NCI-H146 (cell line): ENCODE measurements around the gene TIGD6.

Experiments used
- DNase-seq: peaks from one replicate; lab custom pipeline; 2025; lab: John Stamatoyannopoulos, UW

Gene TIGD6

GRCh38 chr5:150016537-150016936 lies 16.1 kb upstream of the TIGD6 start:
- DNase-seq = no peak

- no peak for DNase-seq
Observed at GRCh38 chr5:150015415-150015814, 15.0 kb upstream of the TIGD6 start.

- no peak for DNase-seq
Observed at GRCh38 chr5:150014456-150014855, 14.0 kb upstream of the TIGD6 start.

- no peak for DNase-seq
Observed at GRCh38 chr5:150013931-150014330, 13.5 kb upstream of the TIGD6 start.

- no peak for DNase-seq
Observed at GRCh38 chr5:150009671-150010387, 9.4 kb upstream of the TIGD6 start.

GRCh38 chr5:150007050-150007449 lies 6.6 kb upstream of the TIGD6 start:
- DNase-seq = no peak

- DNase-seq = no peak
Observed at GRCh38 chr5:150006318-150006717, 5.9 kb upstream of the TIGD6 start.

- DNase-seq = peak; percentile 36
Observed at GRCh38 chr5:150001660-150002486, 1.4 kb upstream of the TIGD6 start.

- peak; percentile 7 for DNase-seq
Observed at GRCh38 chr5:150000990-150001659, 671 bp upstream of the TIGD6 start.

- no peak for DNase-seq
Observed at GRCh38 chr5:149999866-150000255, 593 bp downstream of the TIGD6 start.

GRCh38 chr5:149999359-149999758 lies 1.1 kb downstream of the TIGD6 start:
- DNase-seq = no peak

GRCh38 chr5:149998281-149998680 lies 2.2 kb downstream of the TIGD6 start:
- DNase-seq = no peak

- no peak for DNase-seq
Observed at GRCh38 chr5:149996205-149996890, 4.1 kb downstream of the TIGD6 start.

GRCh38 chr5:149995385-149996204 lies 4.9 kb downstream of the TIGD6 start:
- no peak for DNase-seq

- DNase-seq = no peak
Observed at GRCh38 chr5:149993471-149993870, 7.0 kb downstream of the TIGD6 start.

- DNase-seq = peak; percentile 65
Observed at GRCh38 chr5:149990518-149991376, 9.7 kb downstream of the TIGD6 start.

GRCh38 chr5:149988126-149988525 lies 12.3 kb downstream of the TIGD6 start:
- no peak for DNase-seq

- no peak for DNase-seq
Observed at GRCh38 chr5:149982505-149982904, 17.9 kb downstream of the TIGD6 start.

- DNase-seq = no peak
Observed at GRCh38 chr5:149981206-149981605, 19.2 kb downstream of the TIGD6 start.

GRCh38 chr5:149979896-149980295 lies 20.6 kb downstream of the TIGD6 start:
- no peak for DNase-seq
